Heart left ventricle (tissue), 16 donors: Measurements from ENCODE around the gene MIPOL1. TPM values are rescaled to one million over a fixed set of nuclear protein-coding genes. Genes with fewer than 3 reads are reported as not detected.

Experiments used
- ATAC-seq, 4 donors: fragments of 200-7000 bp; cut with Tn5 transposase; one replicate each; pipeline ENCODE4 v1.9.1; 2020 to 2022; ENCODE audit warnings: moderate library complexity in 4 of 4, mild to moderate bottlenecking in 3 of 4, moderate number of reproducible peaks in 1 of 4
- DNase-seq, 5 donors: peaks; one replicate each; pipeline ENCODE4 v3.0.0-alpha.2; 2020
- H3K27ac ChIP-seq, 12 donors: fragments of 200-600 bp; sonication (generic) in 4 of 12; one replicate each; pipeline versions ENCODE4 v1.5.0 to v1.8.0; 2016 to 2022; ENCODE audit warnings: mild to moderate bottlenecking in 2 of 12
- H3K27me3 ChIP-seq, 9 donors: fragments of 200-600 bp; sonication (generic) in 2 of 9; one replicate each; pipeline versions ENCODE4 v1.5.1 to v1.8.0; 2016 to 2022; ENCODE audit warnings: mild to moderate bottlenecking in 3 of 9
- H3K36me3 ChIP-seq, 9 donors: fragments of 200-600 bp; sonication (generic) in 2 of 9; one replicate each; pipeline versions ENCODE4 v1.5.0 to v1.8.0; 2018 to 2022; ENCODE audit warnings: mild to moderate bottlenecking in 2 of 9
- H3K4me1 ChIP-seq, 12 donors: fragments of 200-600 bp; sonication (generic) in 4 of 12; one replicate each; pipeline versions ENCODE4 v1.5.0 to v1.8.0; 2016 to 2022; ENCODE audit warnings: mild to moderate bottlenecking in 3 of 12
- H3K4me3 ChIP-seq, 12 donors: fragments of 200-600 bp; sonication (generic) in 4 of 12; one replicate each; pipeline versions ENCODE4 v1.5.0 to v1.8.0; 2017 to 2022; ENCODE audit warnings: mild to moderate bottlenecking in 9 of 12, moderate library complexity in 4 of 12
- H3K9me3 ChIP-seq, 12 donors: fragments of 200-600 bp; sonication (generic) in 4 of 12; one replicate each; pipeline versions ENCODE4 v1.5.0 to v1.8.0; 2016 to 2022; ENCODE audit warnings: mild to moderate bottlenecking in 1 of 12
- CTCF ChIP-seq, 12 donors: fragments of 200-600 bp; sonication (generic) in 4 of 12; IDR thresholded peaks; one replicate each; pipeline versions ENCODE4 v1.5.0 to v1.8.0; 2018 to 2022; ENCODE audit warnings: antibody characterized with exemption in 12 of 12, mild to moderate bottlenecking in 5 of 12
- POLR2A ChIP-seq, 2 donors: fragments of 450-650 bp; IDR thresholded peaks; one replicate each; pipeline ENCODE4 v1.6.1; 2017; ENCODE audit warnings: antibody characterized with exemption in 2 of 2, mild to moderate bottlenecking in 2 of 2, moderate library complexity in 2 of 2
- WGBS, 4 donors: extraction: QIAGEN DNeasy Blood & Tissue Kit in 2 of 4; methylation state at CpG; one replicate each; pipeline versions ENCODE4 v1.1.5 to v1.1.7; 2013 to 2018; 5-methylcytosine and 5-hydroxymethylcytosine counted together
- intact Hi-C, 10 donors: fragments of 100-400 bp; cut with DNase I; formaldehyde crosslinking; loops; one replicate each; pipeline versions ENCODE4 v1.11.1 to v1.14.2; 2022
- polyA plus RNA-seq, 2 donors: library from polyadenylated mRNA; stranded (reverse); fragments of 200-250 nt; gene quantifications; one replicate each; pipeline ENCODE4 v1.2.3, GENCODE V29; 2013
- total RNA-seq, 9 donors: library from RNA; depleted of rRNA in 2 of 9; stranded (reverse); fragments of >200 nt in 2 of 9; fragmentation: NEBNext Ultra II Directional in 3 of 9; extraction: Animal tissue kit (Norgen Biotek cat#: 25700) in 3 of 9; gene quantifications; one replicate each; pipeline versions ENCODE4 v1.1.0 to v1.2.4, GENCODE V29; 2016 to 2023
- donor health status: ischemic (EF 13 %, LVEDD 7.1; RV severe dilation, severe dysfunction).
- donor health status: healthy with polysubstance abuse.
- donor health status: DM: no; HTN: yes; CAD: no.
- donor health status: DM: no; HTN: no; CAD: no.
- donor health status: ischemic (EF 25% LVEDD 6.9; RV normal size, moderate dysfunction).
- donor health status: ischemic (EF 25% LVEDD 5.7; RV mildly dilated, moderate dysfunction).
- donor health status: healthy.
- donor health status: DM: yes; HTN: yes; CAD: no.
- donor health status: ischemic (EF 35%, LVEDD 5.7; RV mildly dilated, moderate dysfunction).
- donor health status: nonischemic (EF 11% LVEDD 7.7; RV severe dilation, severe dysfunction).
- donor health status: DM: yes; HTN: yes; CAD: no.
- donor health status: PGD.
- donor health status: ischemic (EF 29% LVEDD 5.4; RV normal size, mild dysfunction).
- donor health status: nonischemic (EF 23%, LVEDD 6.1; RV moderate dilation, normal function).

The MIPOL1 gene
- total and polyA plus RNA-seq, 11 donors, result 0.99 to 7.3 (median 5.0) TPM

DNA sequence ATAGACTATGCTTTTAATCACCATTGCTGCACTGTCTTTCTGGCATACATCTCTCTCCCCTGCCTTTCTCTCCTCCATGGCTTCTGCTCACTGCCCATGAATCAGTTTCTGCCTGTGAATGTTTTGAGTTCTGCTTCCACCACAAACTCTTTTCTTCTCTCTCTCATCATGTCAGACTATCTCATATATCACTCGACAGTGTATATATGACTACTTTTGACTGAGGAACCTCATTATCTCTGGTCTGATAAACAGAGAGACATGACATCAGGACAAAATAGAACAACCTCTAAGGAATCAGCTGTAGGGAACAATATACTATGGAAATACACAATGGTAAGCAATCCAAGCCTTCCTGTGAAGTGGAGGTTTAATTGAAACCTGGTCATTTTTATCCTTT is 219.4 kb downstream of the MIPOL1 start:
- Histone ChIP-seq H3K27me3 (no peaks in the 10 kb centered on the region), H3K36me3 (no peaks in the 10 kb centered on the region), H3K4me3 (no peak overlapping the region), H3K27ac (no peak overlapping the region), H3K4me1 (no peaks in the 10 kb centered on the region), H3K9me3 (no peaks in the 10 kb centered on the region)
- intact Hi-C loops, result no loop called here
- TF ChIP-seq POLR2A (IDR thresholded peaks at IDR 0.05) (no peak), CTCF (IDR thresholded peaks at IDR 0.05) (no peak)
- 45 to 64% (median 59%) methylated on average over 1 of the region's 1 CpG for WGBS, 4 donors
- no peak for ATAC-seq
- DNase-seq, result no peak

DNA sequence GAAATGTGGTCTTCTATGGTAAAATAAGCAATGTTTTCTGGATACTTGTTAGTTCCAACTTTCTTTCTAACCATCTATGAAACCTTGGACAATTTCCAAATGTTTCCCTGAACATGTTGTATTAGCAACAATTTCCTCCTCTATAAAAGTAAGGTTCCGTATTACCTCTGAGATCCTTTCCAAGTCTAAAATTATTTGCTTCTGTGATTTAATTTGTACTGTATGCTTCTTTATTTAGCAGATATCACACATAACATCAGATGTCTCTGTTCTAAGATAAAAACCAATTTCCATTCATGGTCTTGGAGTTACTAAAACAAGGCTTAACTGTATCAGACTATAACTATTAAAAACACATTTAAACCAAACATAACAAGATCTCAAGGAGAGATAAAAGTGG is 220.1 kb downstream of the MIPOL1 start:
- Histone ChIP-seq H3K27me3 (no peaks in the 10 kb centered on the region), H3K4me1 (no peaks in the 10 kb centered on the region), H3K4me3 (no peak overlapping the region), H3K36me3 (no peaks in the 10 kb centered on the region), H3K9me3 (no peaks in the 10 kb centered on the region), H3K27ac (no peak overlapping the region)
- intact Hi-C loops, result no loop called here
- WGBS, 4 donors, result 60 to 68% (median 66%) methylated on average over 1 of the region's 1 CpG
- DNase-seq, result no peak
- no peak for ATAC-seq
- TF ChIP-seq CTCF (IDR thresholded peaks at IDR 0.05), result no peak
- no peak for TF ChIP-seq POLR2A (IDR thresholded peaks at IDR 0.05)

GRCh38 chr14:37420622-37421021 is 222.9 kb downstream of the MIPOL1 start:
- no peak for ATAC-seq
- Histone ChIP-seq H3K27ac (no peak overlapping the region), H3K9me3 (no peaks in the 10 kb centered on the region), H3K4me3 (no peak overlapping the region), H3K27me3 (no peaks in the 10 kb centered on the region), H3K36me3 (no peaks in the 10 kb centered on the region), H3K4me1 (no peaks in the 10 kb centered on the region)
- WGBS, 4 donors, result 84 to 91% (median 86%) methylated on average over 2 of the region's 2 CpGs
- intact Hi-C loops, result no loop called here
- no peak for DNase-seq
- no peak for TF ChIP-seq POLR2A (IDR thresholded peaks at IDR 0.05)
- no peak for TF ChIP-seq CTCF (IDR thresholded peaks at IDR 0.05)

DNA sequence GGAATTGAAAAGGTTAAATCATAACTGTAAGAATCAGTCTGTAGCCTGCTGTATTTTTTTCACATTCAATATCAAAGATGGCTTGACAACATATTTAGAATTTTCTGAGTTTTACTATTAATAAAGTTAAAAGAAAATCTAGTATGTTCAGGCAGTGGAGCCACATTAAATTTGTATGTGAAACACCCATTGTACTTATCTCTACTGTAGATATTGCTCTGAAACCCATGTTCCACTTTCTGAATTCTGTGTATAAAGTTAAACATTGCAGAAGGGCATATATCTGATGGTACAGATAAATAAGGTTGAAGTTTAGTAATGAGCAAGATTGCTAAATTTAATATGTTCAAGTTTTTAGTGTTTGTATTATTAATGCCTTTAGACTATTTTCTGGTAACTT is 224.6 kb downstream of the MIPOL1 start:
- DNase-seq, result no peak
- intact Hi-C loops, result no loop called here
- no peak overlapping the region for H3K27ac ChIP-seq

More for the DNA sequence above, 224.6 kb downstream of the MIPOL1 start:
- H3K9me3 ChIP-seq, result no peaks in the 10 kb centered on the region
- H3K4me3 ChIP-seq, result no peak overlapping the region
- TF ChIP-seq CTCF (IDR thresholded peaks at IDR 0.05), result no peak
- TF ChIP-seq POLR2A (IDR thresholded peaks at IDR 0.05), result no peak
- H3K27me3 ChIP-seq, result no peaks in the 10 kb centered on the region
- ATAC-seq, result no peak
- no peaks in the 10 kb centered on the region for H3K4me1 ChIP-seq
- no peaks in the 10 kb centered on the region for H3K36me3 ChIP-seq
